ENCODE data around the gene P4HA3. TPM values are rescaled to one million over a fixed set of nuclear protein-coding genes. Genes with fewer than 3 reads are reported as not detected.

P4HA3 gene
- total RNA-seq, 1 donor from 2014 or later, result 0.26 TPM

- FAIRE-seq, result no peak
- no peak for TF ChIP-seq CTCF (IDR thresholded peaks at IDR 0.05; ENCODE audit: insufficient read depth, low read length, severe bottlenecking)
- H3K4me3 ChIP-seq (ENCODE audit: low read depth, low read length), result no peak overlapping the region
- H3K27me3 ChIP-seq (ENCODE audit: control insufficient read depth, insufficient read depth, low read length), result peaks cover 1% of the 10 kb centered on the region
- DNase-seq (ENCODE audit: low read depth), result peak; percentile 20
- no peaks in the 10 kb centered on the region for H3K36me3 ChIP-seq (ENCODE audit: control insufficient read depth, insufficient read depth, low read length)
Observed at GRCh38 chr11:74269161-74269811, 42.2 kb downstream of the P4HA3 start.

GRCh38 chr11:74268456-74268855 lies 43.0 kb downstream of the P4HA3 start:
- DNase-seq (ENCODE audit: low read depth) (peak; percentile 69), FAIRE-seq (no peak)
- Histone ChIP-seq H3K36me3 (ENCODE audit: control insufficient read depth, insufficient read depth, low read length) (no peaks in the 10 kb centered on the region), H3K27me3 (ENCODE audit: control insufficient read depth, insufficient read depth, low read length) (peaks cover 1% of the 10 kb centered on the region), H3K4me3 (ENCODE audit: low read depth, low read length) (no peak overlapping the region)
- no peak for TF ChIP-seq CTCF (IDR thresholded peaks at IDR 0.05; ENCODE audit: insufficient read depth, low read length, severe bottlenecking)

GRCh38 chr11:74267014-74267413 lies 44.4 kb downstream of the P4HA3 start:
- H3K27me3 ChIP-seq (ENCODE audit: control insufficient read depth, insufficient read depth, low read length), result peaks cover 6% of the 10 kb centered on the region
- no peak overlapping the region for H3K4me3 ChIP-seq (ENCODE audit: low read depth, low read length)
- DNase-seq (ENCODE audit: low read depth) (no peak), FAIRE-seq (no peak)
- no peak for TF ChIP-seq CTCF (IDR thresholded peaks at IDR 0.05; ENCODE audit: insufficient read depth, low read length, severe bottlenecking)
- no peaks in the 10 kb centered on the region for H3K36me3 ChIP-seq (ENCODE audit: control insufficient read depth, insufficient read depth, low read length)

GRCh38 chr11:74265256-74265655 lies 46.2 kb downstream of the P4HA3 start:
- peaks cover 6% of the 10 kb centered on the region for H3K27me3 ChIP-seq (ENCODE audit: control insufficient read depth, insufficient read depth, low read length)
- FAIRE-seq, result no peak
- no peak overlapping the region for H3K4me3 ChIP-seq (ENCODE audit: low read depth, low read length)
- DNase-seq (ENCODE audit: low read depth), result no peak
- no peak for TF ChIP-seq CTCF (IDR thresholded peaks at IDR 0.05; ENCODE audit: insufficient read depth, low read length, severe bottlenecking)
- H3K36me3 ChIP-seq (ENCODE audit: control insufficient read depth, insufficient read depth, low read length), result no peaks in the 10 kb centered on the region

- Histone ChIP-seq H3K36me3 (ENCODE audit: control insufficient read depth, insufficient read depth, low read length) (no peaks in the 10 kb centered on the region), H3K4me3 (ENCODE audit: low read depth, low read length) (no peak overlapping the region), H3K27me3 (ENCODE audit: control insufficient read depth, insufficient read depth, low read length) (peaks cover 6% of the 10 kb centered on the region)
- DNase-seq (ENCODE audit: low read depth), result no peak
- FAIRE-seq, result peak; percentile 47
- TF ChIP-seq CTCF (IDR thresholded peaks at IDR 0.05; ENCODE audit: insufficient read depth, low read length, severe bottlenecking), result no peak
Observed at GRCh38 chr11:74262725-74263124, 48.7 kb downstream of the P4HA3 start.
